HepG2 (cell line): ENCODE measurements around the gene RBP4. TPM values are rescaled to one million over a fixed set of nuclear protein-coding genes. Genes with fewer than 3 reads are reported as not detected.

ENCODE experiments used
- PCBP1 ChIP-seq: fragments of 200-400 bp; formaldehyde crosslinking; IDR thresholded peaks from 2 replicates; pipeline ENCODE4 v1.6.1; 2017; ENCODE audit warnings: mild to moderate bottlenecking, low read depth, low read length, borderline replicate concordance
- POLR2A ChIP-seq, 2 experiments: IDR thresholded peaks; 2 replicates each; pipeline ENCODE4 v1.6.1; 2011; ENCODE audit warnings: low read depth in 2 of 2, low read length in 2 of 2, mild to moderate bottlenecking in 1 of 2, moderate library complexity in 1 of 2; ENCODE audit not compliant: insufficient read depth in 1 of 2
- RBM22 ChIP-seq: fragments of 200-400 bp; formaldehyde crosslinking; optimal IDR thresholded peaks from 2 replicates; pipeline ENCODE3; 2017; ENCODE audit warnings: mild to moderate bottlenecking, low read length, moderate library complexity
- SSRP1 ChIP-seq: IDR thresholded peaks from 2 replicates; pipeline ENCODE4 v1.6.1; 2016; ENCODE audit warnings: control low read depth
- ZNF318 ChIP-seq: sonication (generic); formaldehyde crosslinking; IDR thresholded peaks from 2 replicates; pipeline ENCODE4 v1.4.0; 2020; ENCODE audit warnings: mild to moderate bottlenecking, missing genetic modification reagents
- polyA plus RNA-seq, 8 experiments: library from polyadenylated mRNA; depleted of rRNA in 3 of 8; stranded (reverse) in 7 of 8; unstranded in 1 of 8; fragments of >200 nt; fragmentation: Illumina TruSeq in 4 of 8; extraction: Trizol in 4 of 8; gene quantifications; 2 replicates each; pipeline versions ENCODE4 v1.2.1 to v1.2.3, GENCODE V29; 2011 to 2016; ENCODE audit warnings: low read depth in 4 of 8, missing spikeins in 1 of 8, mixed read lengths in 1 of 8; ENCODE audit not compliant: insufficient read depth in 1 of 8
- total RNA-seq, 5 experiments: library from RNA; depleted of rRNA; stranded (reverse); fragments of >200 nt; fragmentation: Illumina TruSeq; extraction: Trizol; gene quantifications; 2 replicates each; pipeline ENCODE4 v1.2.3, GENCODE V29; 2016; ENCODE audit warnings: low read depth in 1 of 5
- TF ChIP-seq, protein P1 (sequence below): sonication (generic); formaldehyde crosslinking; IDR thresholded peaks from 2 replicates; pipeline ENCODE4 v1.4.0; 2020; ENCODE audit warnings: missing genetic modification reagents

RBP4 gene
- total and polyA plus RNA-seq, 2 of the 13 experiments (the other 11 are each of a cell fraction or from before 2014, with no cell fraction given), result 642 to 931 TPM

GRCh38 chr10:93590638-93591037 is 10.4 kb downstream of the RBP4 start (continued):
- no peak for TF ChIP-seq ZNF318
- peak; percentile 89 for TF ChIP-seq SSRP1 (CRISPR knock-in tag)
- TF ChIP-seq, protein P1, sequence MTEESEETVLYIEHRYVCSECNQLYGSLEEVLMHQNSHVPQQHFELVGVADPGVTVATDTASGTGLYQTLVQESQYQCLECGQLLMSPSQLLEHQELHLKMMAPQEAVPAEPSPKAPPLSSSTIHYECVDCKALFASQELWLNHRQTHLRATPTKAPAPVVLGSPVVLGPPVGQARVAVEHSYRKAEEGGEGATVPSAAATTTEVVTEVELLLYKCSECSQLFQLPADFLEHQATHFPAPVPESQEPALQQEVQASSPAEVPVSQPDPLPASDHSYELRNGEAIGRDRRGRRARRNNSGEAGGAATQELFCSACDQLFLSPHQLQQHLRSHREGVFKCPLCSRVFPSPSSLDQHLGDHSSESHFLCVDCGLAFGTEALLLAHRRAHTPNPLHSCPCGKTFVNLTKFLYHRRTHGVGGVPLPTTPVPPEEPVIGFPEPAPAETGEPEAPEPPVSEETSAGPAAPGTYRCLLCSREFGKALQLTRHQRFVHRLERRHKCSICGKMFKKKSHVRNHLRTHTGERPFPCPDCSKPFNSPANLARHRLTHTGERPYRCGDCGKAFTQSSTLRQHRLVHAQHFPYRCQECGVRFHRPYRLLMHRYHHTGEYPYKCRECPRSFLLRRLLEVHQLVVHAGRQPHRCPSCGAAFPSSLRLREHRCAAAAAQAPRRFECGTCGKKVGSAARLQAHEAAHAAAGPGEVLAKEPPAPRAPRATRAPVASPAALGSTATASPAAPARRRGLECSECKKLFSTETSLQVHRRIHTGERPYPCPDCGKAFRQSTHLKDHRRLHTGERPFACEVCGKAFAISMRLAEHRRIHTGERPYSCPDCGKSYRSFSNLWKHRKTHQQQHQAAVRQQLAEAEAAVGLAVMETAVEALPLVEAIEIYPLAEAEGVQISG, result 0 out of 2 replicates have a peak, but pooled peaks have one; percentile 21
- TF ChIP-seq PCBP1, result no peak
- peak; percentile 93 for TF ChIP-seq RBM22
- peak in 1 of 2 experiments; percentile 13; a peak in 2 of 4 replicates for TF ChIP-seq POLR2A (IDR thresholded peaks at IDR 0.05; ENCODE audit: insufficient read depth in 1 of 2, low read depth in 2 of 2, low read length in 2 of 2)
